Kidney (tissue), 14 donors: ENCODE results near the gene FRAS1. TPM values are rescaled to one million over a fixed set of nuclear protein-coding genes. Genes with fewer than 3 reads are reported as not detected.

Experiments used
- DNase-seq, 5 donors: peaks; one replicate each; pipeline ENCODE4 v3.0.0-alpha.2; 2013 to 2020
- FAIRE-seq: peaks from 2 replicates; lab custom pipeline; 2012; peaks lifted over from hg19 to GRCh38; lab: Jason Lieb, UNC
- H3K27ac ChIP-seq, 2 donors: one replicate each; pipeline ENCODE4 v1.7.0; 2013; ENCODE audit warnings: low read depth in 2 of 2, low read length in 2 of 2, inconsistent platforms in 1 of 2
- H3K27me3 ChIP-seq: one replicate; pipeline ENCODE4 v1.7.1; 2013; ENCODE audit warnings: low read length, inconsistent platforms; ENCODE audit not compliant: control insufficient read depth, insufficient read depth
- H3K36me3 ChIP-seq, 3 donors: one replicate each; pipeline versions ENCODE4 v1.7.0 to v1.7.1; 2013; ENCODE audit warnings: low read length in 3 of 3, control low read depth in 1 of 3, inconsistent platforms in 1 of 3; ENCODE audit not compliant: insufficient read depth in 3 of 3, control insufficient read depth in 2 of 3
- H3K4me1 ChIP-seq, 3 donors: one replicate each; pipeline versions ENCODE4 v1.7.0 to v1.7.1; 2013; ENCODE audit warnings: low read length in 3 of 3, inconsistent platforms in 1 of 3, low read depth in 1 of 3; ENCODE audit not compliant: control insufficient read depth in 2 of 3, insufficient read depth in 2 of 3
- H3K4me3 ChIP-seq, 3 donors: one replicate each; pipeline versions ENCODE4 v1.7.0 to v1.8.1; 2013; ENCODE audit warnings: low read length in 3 of 3, control low read depth in 1 of 3, inconsistent platforms in 1 of 3
- H3K9ac ChIP-seq, 3 donors: one replicate each; pipeline versions ENCODE4 v1.7.0 to v1.7.1; 2013; ENCODE audit warnings: low read length in 3 of 3, control low read depth in 1 of 3, inconsistent platforms in 1 of 3
- H3K9me3 ChIP-seq, 3 donors: one replicate each; pipeline versions ENCODE4 v1.7.0 to v1.7.1; 2013; ENCODE audit warnings: low read length in 3 of 3, control low read depth in 1 of 3, inconsistent platforms in 1 of 3; ENCODE audit not compliant: control insufficient read depth in 2 of 3, insufficient read depth in 1 of 3
- CTCF ChIP-seq: IDR thresholded peaks from 3 replicates; pipeline ENCODE4 v1.5.1; 2012; ENCODE audit warnings: mild to moderate bottlenecking, moderate library complexity, borderline replicate concordance; ENCODE audit not compliant: insufficient read depth; ENCODE audit errors: extremely low read depth
- intact Hi-C: fragments of 100-400 bp; cut with DNase I; formaldehyde crosslinking; loops from one replicate; pipeline ENCODE4 v1.11.1; 2022
- polyA plus RNA-seq: library from polyadenylated mRNA; stranded (reverse); fragments of 350-450 nt; fragmentation: Illumina TruSeq; extraction: RNeasy Lipid Tissue Mini Kit (QIAGEN cat#74804); gene quantifications from one replicate; pipeline ENCODE4 v1.2.3, GENCODE V29; 2014; ENCODE audit warnings: low read depth, low replicate concordance; ENCODE audit not compliant: insufficient read depth
- total RNA-seq: library from RNA; stranded (reverse); fragmentation: NEBNext Ultra II Directional; extraction: Animal tissue kit (Norgen Biotek cat#: 25700); gene quantifications from one replicate; pipeline ENCODE4 v1.2.1, GENCODE V29; 2021
- donor health status: control.
- donor health status: control.
- donor health status: control.
- donor health status: control.
- donor health status: control.
- donor health status: DM: yes; HTN: yes; CAD: no.
- donor health status: Normal renal cell carcinoma (clear cell type).

FRAS1 gene
- total and polyA plus RNA-seq, 2 donors from 2014 or later, result 6.5 to 31.5 TPM

- no peak overlapping the region for H3K4me3 ChIP-seq
- H3K9ac ChIP-seq, result no peak overlapping the region
- H3K9me3 ChIP-seq, result no peaks in the 10 kb centered on the region
- H3K27me3 ChIP-seq, result no peaks in the 10 kb centered on the region
- intact Hi-C loops, result no loop called here
- peaks cover 0 to 6% (median 2%) of the 10 kb centered on the region in 3 donors for H3K4me1 ChIP-seq
- H3K27ac ChIP-seq, result no peak overlapping the region
- TF ChIP-seq CTCF, result no peak
- DNase-seq (no peak), FAIRE-seq (no peak)
- H3K36me3 ChIP-seq, result no peaks in the 10 kb centered on the region
Observed at GRCh38 chr4:78225236-78225635, 168.1 kb downstream of the FRAS1 start.

- no peak for FAIRE-seq
- Histone ChIP-seq H3K27me3 (no peaks in the 10 kb centered on the region), H3K4me3 (no peak overlapping the region), H3K9ac (no peak overlapping the region), H3K27ac (no peak overlapping the region), H3K4me1 (peaks cover 0 to 6% (median 2%) of the 10 kb centered on the region in 3 donors), H3K9me3 (no peaks in the 10 kb centered on the region), H3K36me3 (no peaks in the 10 kb centered on the region)
- intact Hi-C loops, result no loop called here
- DNase-seq, result no peak
- TF ChIP-seq CTCF, result no peak
Observed at GRCh38 chr4:78226279-78226678, 169.2 kb downstream of the FRAS1 start.

GRCh38 chr4:78227411-78228057 is 170.4 kb downstream of the FRAS1 start:
- no peaks in the 10 kb centered on the region for H3K27me3 ChIP-seq
- H3K9me3 ChIP-seq, result no peaks in the 10 kb centered on the region
- no peak overlapping the region for H3K27ac ChIP-seq
- no peak overlapping the region for H3K4me3 ChIP-seq
- H3K9ac ChIP-seq, result no peak overlapping the region
- DNase-seq (no peak), FAIRE-seq (no peak)
- H3K4me1 ChIP-seq, result peaks cover 0 to 6% (median 2%) of the 10 kb centered on the region in 3 donors
- intact Hi-C loops, result no loop called here
- no peaks in the 10 kb centered on the region for H3K36me3 ChIP-seq
- TF ChIP-seq CTCF, result no peak

GRCh38 chr4:78235800-78236199 is 178.7 kb downstream of the FRAS1 start:
- H3K27me3 ChIP-seq, result no peaks in the 10 kb centered on the region
- no peak for FAIRE-seq
- no peak overlapping the region for H3K9ac ChIP-seq
- no peaks in the 10 kb centered on the region for H3K4me1 ChIP-seq
- H3K36me3 ChIP-seq, result no peaks in the 10 kb centered on the region
- no peak overlapping the region for H3K4me3 ChIP-seq
- H3K9me3 ChIP-seq, result no peaks in the 10 kb centered on the region
- intact Hi-C loops, result no loop called here
- no peak overlapping the region for H3K27ac ChIP-seq
- no peak for TF ChIP-seq CTCF
- DNase-seq, result no peak
